Measurements from ENCODE around the gene ERCC8.

DNA sequence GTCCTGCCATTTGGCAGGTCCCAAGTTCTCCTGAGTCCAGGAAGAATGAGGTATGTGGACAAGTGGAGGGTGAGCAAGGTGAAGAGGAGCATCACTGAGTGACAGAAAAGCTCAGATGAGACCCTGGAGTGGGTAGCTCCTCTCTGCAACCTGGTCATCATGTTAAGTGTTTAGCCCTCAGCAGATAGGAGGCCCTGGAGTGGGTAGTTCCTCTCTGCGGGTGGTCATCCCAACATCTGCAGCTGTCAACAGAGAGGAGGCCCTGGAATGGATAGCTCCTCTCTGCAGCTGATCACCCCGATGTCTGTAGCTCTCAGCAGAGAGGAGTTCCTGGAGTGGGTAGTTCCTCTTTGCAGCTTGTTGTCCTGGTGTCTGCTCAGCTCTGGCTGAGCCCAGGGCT lies 48.6 kb upstream of the ERCC8 start:
- TF ChIP-seq CTCF (tag by site-specific recombination; IDR thresholded peaks at IDR 0.05) (no peak), ZFP69B (tag by site-specific recombination; IDR thresholded peaks at IDR 0.05) (no peak), ZIC2 (tag by site-specific recombination; IDR thresholded peaks at IDR 0.05) (no peak), ZNF791 (tag by site-specific recombination; IDR thresholded peaks at IDR 0.05) (no peak), ZNF777 (tag by site-specific recombination; IDR thresholded peaks at IDR 0.05; ENCODE audit: borderline replicate concordance) (no peak), ZNF16 (tag by site-specific recombination; IDR thresholded peaks at IDR 0.05; ENCODE audit: low read depth) (no peak), PATZ1 (tag by site-specific recombination; IDR thresholded peaks at IDR 0.05) (no peak), ZBTB8A (tag by site-specific recombination; IDR thresholded peaks at IDR 0.05) (no peak), ZNF274 (IDR thresholded peaks at IDR 0.05; ENCODE audit: low read length) (no peak), ZNF274 (tag by site-specific recombination; IDR thresholded peaks at IDR 0.05; ENCODE audit: borderline replicate concordance) (no peak), ZNF350 (tag by site-specific recombination; IDR thresholded peaks at IDR 0.05) (no peak), REPIN1 (tag by site-specific recombination; IDR thresholded peaks at IDR 0.05; ENCODE audit: low read depth) (no peak)
- TF ChIP-seq, protein P1, sequence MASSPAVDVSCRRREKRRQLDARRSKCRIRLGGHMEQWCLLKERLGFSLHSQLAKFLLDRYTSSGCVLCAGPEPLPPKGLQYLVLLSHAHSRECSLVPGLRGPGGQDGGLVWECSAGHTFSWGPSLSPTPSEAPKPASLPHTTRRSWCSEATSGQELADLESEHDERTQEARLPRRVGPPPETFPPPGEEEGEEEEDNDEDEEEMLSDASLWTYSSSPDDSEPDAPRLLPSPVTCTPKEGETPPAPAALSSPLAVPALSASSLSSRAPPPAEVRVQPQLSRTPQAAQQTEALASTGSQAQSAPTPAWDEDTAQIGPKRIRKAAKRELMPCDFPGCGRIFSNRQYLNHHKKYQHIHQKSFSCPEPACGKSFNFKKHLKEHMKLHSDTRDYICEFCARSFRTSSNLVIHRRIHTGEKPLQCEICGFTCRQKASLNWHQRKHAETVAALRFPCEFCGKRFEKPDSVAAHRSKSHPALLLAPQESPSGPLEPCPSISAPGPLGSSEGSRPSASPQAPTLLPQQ (tag by site-specific recombination; IDR thresholded peaks at IDR 0.05): no peak
- TF ChIP-seq, protein P2, sequence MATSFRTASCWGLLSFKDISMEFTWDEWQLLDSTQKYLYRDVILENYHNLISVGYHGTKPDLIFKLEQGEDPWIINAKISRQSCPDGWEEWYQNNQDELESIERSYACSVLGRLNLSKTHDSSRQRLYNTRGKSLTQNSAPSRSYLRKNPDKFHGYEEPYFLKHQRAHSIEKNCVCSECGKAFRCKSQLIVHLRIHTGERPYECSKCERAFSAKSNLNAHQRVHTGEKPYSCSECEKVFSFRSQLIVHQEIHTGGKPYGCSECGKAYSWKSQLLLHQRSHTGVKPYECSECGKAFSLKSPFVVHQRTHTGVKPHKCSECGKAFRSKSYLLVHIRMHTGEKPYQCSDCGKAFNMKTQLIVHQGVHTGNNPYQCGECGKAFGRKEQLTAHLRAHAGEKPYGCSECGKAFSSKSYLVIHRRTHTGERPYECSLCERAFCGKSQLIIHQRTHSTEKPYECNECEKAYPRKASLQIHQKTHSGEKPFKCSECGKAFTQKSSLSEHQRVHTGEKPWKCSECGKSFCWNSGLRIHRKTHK (tag by site-specific recombination; IDR thresholded peaks at IDR 0.05): no peak
